GM19025 (cell line): ENCODE measurements around the gene MKNK1.

ENCODE experiments used
- ATAC-seq: cut with Tn5 transposase; IDR thresholded peaks from one replicate; pipeline ENCODE4 v1.9.1; 2021; ENCODE audit warnings: mild to moderate bottlenecking, low read depth, moderate library complexity; ENCODE audit not compliant: unreplicated experiment

Gene MKNK1

GRCh38 chr1:46569116-46569515 lies 35.0 kb downstream of the MKNK1 start:
- ATAC-seq, result no peak

GRCh38 chr1:46568461-46568891 lies 35.6 kb downstream of the MKNK1 start:
- no peak for ATAC-seq

- no peak for ATAC-seq
Observed at GRCh38 chr1:46563341-46563740, 40.7 kb downstream of the MKNK1 start.

GRCh38 chr1:46562498-46562897 lies 41.6 kb downstream of the MKNK1 start:
- ATAC-seq, result no peak

- ATAC-seq, result no peak
Observed at GRCh38 chr1:46558966-46559365, 45.1 kb downstream of the MKNK1 start.

- no peak for ATAC-seq
Observed at GRCh38 chr1:46558141-46558963, 45.7 kb downstream of the MKNK1 start.

GRCh38 chr1:46557403-46557802 lies 46.7 kb downstream of the MKNK1 start:
- no peak for ATAC-seq

GRCh38 chr1:46556822-46557221 lies 47.2 kb downstream of the MKNK1 start:
- no peak for ATAC-seq

- ATAC-seq, result no peak
Observed at GRCh38 chr1:46555826-46556619, 48.0 kb downstream of the MKNK1 start.

- no peak for ATAC-seq
Observed at GRCh38 chr1:46554597-46555381, 49.3 kb downstream of the MKNK1 start.

GRCh38 chr1:46554236-46554596 lies 49.9 kb downstream of the MKNK1 start:
- no peak for ATAC-seq

- ATAC-seq, result no peak
Observed at GRCh38 chr1:46553506-46553905, 50.6 kb downstream of the MKNK1 start.

- ATAC-seq, result no peak
Observed at GRCh38 chr1:46552357-46553237, 51.5 kb downstream of the MKNK1 start.

- ATAC-seq, result no peak
Observed at GRCh38 chr1:46551597-46552095, 52.4 kb downstream of the MKNK1 start, which contains the start of gene KNCN. Gene KNCN (minus strand): TSS chr1:46551647. CDS start chr1:46551215, 432 bp downstream.

GRCh38 chr1:46550751-46551231 lies 53.3 kb downstream of the MKNK1 start:
- no peak for ATAC-seq

GRCh38 chr1:46549697-46550681 lies 54.1 kb downstream of the MKNK1 start:
- no peak for ATAC-seq

GRCh38 chr1:46547481-46548383 lies 56.3 kb downstream of the MKNK1 start:
- no peak for ATAC-seq
